Natural killer cell (primary cell): ENCODE measurements around the gene DUSP28. TPM values are rescaled to one million over a fixed set of nuclear protein-coding genes. Genes with fewer than 3 reads are reported as not detected.

Experiments used
- ATAC-seq, 3 donors: fragments of 150-1000 bp in 2 of 3; fragments of 200-7000 bp in 1 of 3; cut with Tn5 transposase; 1 replicate in 1 of 3; 2 replicates in 2 of 3; pipeline ENCODE4 v1.10.0; 2021; ENCODE audit warnings: mild to moderate bottlenecking in 2 of 3, moderate library complexity in 2 of 3
- DNase-seq, 2 donors: peaks; one replicate each; pipeline versions ENCODE4 v3.0.0 to v3.0.0-alpha.2; 2013 to 2021; ENCODE audit warnings: mixed read lengths in 1 of 2
- H3K27ac ChIP-seq: one replicate; pipeline ENCODE4 v1.5.1; 2013; ENCODE audit warnings: mild to moderate bottlenecking, low read length
- H3K27me3 ChIP-seq: one replicate; pipeline ENCODE4 v1.6.1; 2013; ENCODE audit warnings: low read length; ENCODE audit not compliant: control insufficient read depth, insufficient read depth
- H3K36me3 ChIP-seq: one replicate; pipeline ENCODE4 v1.6.1; 2013; ENCODE audit warnings: low read length; ENCODE audit not compliant: control insufficient read depth, insufficient read depth
- H3K4me1 ChIP-seq: one replicate; pipeline ENCODE4 v1.6.1; 2013; ENCODE audit warnings: low read length; ENCODE audit not compliant: control insufficient read depth, insufficient read depth
- H3K4me3 ChIP-seq: one replicate; pipeline ENCODE4 v1.5.1; 2013; ENCODE audit warnings: low read length
- H3K9me3 ChIP-seq: one replicate; pipeline ENCODE4 v1.6.1; 2013; ENCODE audit warnings: low read length; ENCODE audit not compliant: control insufficient read depth, insufficient read depth
- H3K27ac Mint-ChIP-seq, 2 donors: one replicate each; pipeline ENCODE4 v1.8.0; 2022; ENCODE audit warnings: mild to moderate bottlenecking in 2 of 2, mixed read lengths in 2 of 2, moderate library complexity in 1 of 2
- H3K27me3 Mint-ChIP-seq, 2 donors: one replicate each; pipeline ENCODE4 v1.8.0; 2022; ENCODE audit warnings: low read depth in 2 of 2, mixed read lengths in 2 of 2
- H3K36me3 Mint-ChIP-seq: one replicate; pipeline ENCODE4 v1.8.0; 2022; ENCODE audit warnings: mixed read lengths
- H3K4me1 Mint-ChIP-seq, 2 donors: one replicate each; pipeline ENCODE4 v1.8.0; 2022; ENCODE audit warnings: mixed read lengths in 2 of 2
- H3K4me3 Mint-ChIP-seq: one replicate; pipeline ENCODE4 v1.8.0; 2022; ENCODE audit warnings: mild to moderate bottlenecking, moderate library complexity, mixed read lengths
- H3K9me3 Mint-ChIP-seq, 2 donors: one replicate each; pipeline ENCODE4 v1.8.0; 2022; ENCODE audit warnings: mixed read lengths in 2 of 2
- WGBS: methylation state at CpG from one replicate; pipeline ENCODE4 v1.1.7; 2013; ENCODE audit warnings: missing lambda C conversion rate; ENCODE audit not compliant: insufficient coverage; 5-methylcytosine and 5-hydroxymethylcytosine counted together
- intact Hi-C: fragments of 100-400 bp; cut with micrococcal nuclease; formaldehyde crosslinking; loops from one replicate; pipeline ENCODE4 v1.14.2; 2022
- total RNA-seq, 4 donors: library from RNA; stranded (reverse); fragments of 120-200 nt in 1 of 4; gene quantifications; one replicate each; pipeline versions ENCODE4 v1.2.3 to v1.2.4, GENCODE V29; 2013 to 2022
- TF ChIP-seq, protein P1 (sequence below): fragments of 200-600 bp; IDR thresholded peaks from one replicate; pipeline ENCODE4 v1.8.0; 2022; ENCODE audit warnings: antibody characterized with exemption

DUSP28 gene
- total RNA-seq, 3 donors from 2014 or later (not counting 1 experiment from before 2014, with no cell fraction given) = 13.5 to 25.2 (median 18.5) TPM

GRCh38 chr2:240602266-240603050, 42.3 kb downstream of the DUSP28 start:
- peaks cover 9% of the 10 kb centered on the region for H3K4me1 ChIP-seq
- TF ChIP-seq, protein P1, sequence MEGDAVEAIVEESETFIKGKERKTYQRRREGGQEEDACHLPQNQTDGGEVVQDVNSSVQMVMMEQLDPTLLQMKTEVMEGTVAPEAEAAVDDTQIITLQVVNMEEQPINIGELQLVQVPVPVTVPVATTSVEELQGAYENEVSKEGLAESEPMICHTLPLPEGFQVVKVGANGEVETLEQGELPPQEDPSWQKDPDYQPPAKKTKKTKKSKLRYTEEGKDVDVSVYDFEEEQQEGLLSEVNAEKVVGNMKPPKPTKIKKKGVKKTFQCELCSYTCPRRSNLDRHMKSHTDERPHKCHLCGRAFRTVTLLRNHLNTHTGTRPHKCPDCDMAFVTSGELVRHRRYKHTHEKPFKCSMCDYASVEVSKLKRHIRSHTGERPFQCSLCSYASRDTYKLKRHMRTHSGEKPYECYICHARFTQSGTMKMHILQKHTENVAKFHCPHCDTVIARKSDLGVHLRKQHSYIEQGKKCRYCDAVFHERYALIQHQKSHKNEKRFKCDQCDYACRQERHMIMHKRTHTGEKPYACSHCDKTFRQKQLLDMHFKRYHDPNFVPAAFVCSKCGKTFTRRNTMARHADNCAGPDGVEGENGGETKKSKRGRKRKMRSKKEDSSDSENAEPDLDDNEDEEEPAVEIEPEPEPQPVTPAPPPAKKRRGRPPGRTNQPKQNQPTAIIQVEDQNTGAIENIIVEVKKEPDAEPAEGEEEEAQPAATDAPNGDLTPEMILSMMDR = no peak
- WGBS = 93% methylated on average over 32 of the region's 32 CpGs
- Mint-ChIP-seq H3K4me1 (peaks cover 6 to 7% of the 10 kb centered on the region in 2 donors), H3K27ac (no peak overlapping the region), H3K27me3 (no peaks in the 10 kb centered on the region), H3K4me3 (no peak overlapping the region), H3K9me3 (no peaks in the 10 kb centered on the region), H3K36me3 (no peaks in the 10 kb centered on the region)
- H3K27ac ChIP-seq = no peak overlapping the region
- no peaks in the 10 kb centered on the region for H3K27me3 ChIP-seq
- intact Hi-C loops = no loop called here
- DNase-seq (no peak), ATAC-seq (no peak)
- no peak overlapping the region for H3K4me3 ChIP-seq
- H3K9me3 ChIP-seq = no peaks in the 10 kb centered on the region
- H3K36me3 ChIP-seq = peaks cover 14% of the 10 kb centered on the region

- peaks cover 7% of the 10 kb centered on the region for H3K36me3 ChIP-seq
- ATAC-seq (no peak), DNase-seq (no peak)
- H3K27ac Mint-ChIP-seq = no peak overlapping the region
- intact Hi-C loops = no loop called here
- TF ChIP-seq, protein P1 = no peak
- H3K4me1 Mint-ChIP-seq = peaks cover 6 to 7% of the 10 kb centered on the region in 2 donors
- WGBS = 94% methylated on average over 22 of the region's 22 CpGs
- H3K9me3 ChIP-seq = no peaks in the 10 kb centered on the region
- no peak overlapping the region for H3K27ac ChIP-seq
- no peak overlapping the region for H3K4me3 ChIP-seq
- no peak overlapping the region for H3K4me3 Mint-ChIP-seq
- H3K4me1 ChIP-seq = peaks cover 9% of the 10 kb centered on the region
- H3K36me3 Mint-ChIP-seq = no peaks in the 10 kb centered on the region
- no peaks in the 10 kb centered on the region for H3K9me3 Mint-ChIP-seq
- H3K27me3 ChIP-seq = no peaks in the 10 kb centered on the region
- no peaks in the 10 kb centered on the region for H3K27me3 Mint-ChIP-seq
Observed at GRCh38 chr2:240603081-240603835, 43.1 kb downstream of the DUSP28 start.

- TF ChIP-seq, protein P1 = no peak
- no peaks in the 10 kb centered on the region for H3K36me3 Mint-ChIP-seq
- H3K9me3 Mint-ChIP-seq = no peaks in the 10 kb centered on the region
- H3K4me1 Mint-ChIP-seq = peaks cover 6 to 7% of the 10 kb centered on the region in 2 donors
- intact Hi-C loops = no loop called here
- Histone ChIP-seq H3K27me3 (no peaks in the 10 kb centered on the region), H3K36me3 (peaks cover 1% of the 10 kb centered on the region), H3K4me1 (peaks cover 9% of the 10 kb centered on the region), H3K9me3 (no peaks in the 10 kb centered on the region), H3K27ac (no peak overlapping the region), H3K4me3 (no peak overlapping the region)
- H3K4me3 Mint-ChIP-seq = no peak overlapping the region
- DNase-seq (no peak), ATAC-seq (no peak)
- H3K27me3 Mint-ChIP-seq = no peaks in the 10 kb centered on the region
- H3K27ac Mint-ChIP-seq = no peak overlapping the region
- 96% methylated on average over 10 of the region's 10 CpGs for WGBS
Observed at GRCh38 chr2:240603846-240604245, 43.7 kb downstream of the DUSP28 start.
